Epithelial cell of esophagus (primary cell): ENCODE results near the gene VEZT.

Experiments used
- DNase-seq: peaks from one replicate; pipeline ENCODE4 v3.0.0; 2010; ENCODE audit warnings: low read depth
- H3K4me3 ChIP-seq: 2 replicates; pipeline ENCODE4 v1.5.1; 2011; ENCODE audit warnings: mild to moderate bottlenecking, low read length, control low read depth
- TF ChIP-seq, protein P1 (sequence below): IDR thresholded peaks from 2 replicates; pipeline ENCODE4 v1.5.1; 2011; ENCODE audit warnings: low read depth, mild to moderate bottlenecking, low read length, control low read depth, inconsistent platforms; ENCODE audit not compliant: insufficient read depth; ENCODE audit errors: missing control alignments

Gene VEZT

DNA sequence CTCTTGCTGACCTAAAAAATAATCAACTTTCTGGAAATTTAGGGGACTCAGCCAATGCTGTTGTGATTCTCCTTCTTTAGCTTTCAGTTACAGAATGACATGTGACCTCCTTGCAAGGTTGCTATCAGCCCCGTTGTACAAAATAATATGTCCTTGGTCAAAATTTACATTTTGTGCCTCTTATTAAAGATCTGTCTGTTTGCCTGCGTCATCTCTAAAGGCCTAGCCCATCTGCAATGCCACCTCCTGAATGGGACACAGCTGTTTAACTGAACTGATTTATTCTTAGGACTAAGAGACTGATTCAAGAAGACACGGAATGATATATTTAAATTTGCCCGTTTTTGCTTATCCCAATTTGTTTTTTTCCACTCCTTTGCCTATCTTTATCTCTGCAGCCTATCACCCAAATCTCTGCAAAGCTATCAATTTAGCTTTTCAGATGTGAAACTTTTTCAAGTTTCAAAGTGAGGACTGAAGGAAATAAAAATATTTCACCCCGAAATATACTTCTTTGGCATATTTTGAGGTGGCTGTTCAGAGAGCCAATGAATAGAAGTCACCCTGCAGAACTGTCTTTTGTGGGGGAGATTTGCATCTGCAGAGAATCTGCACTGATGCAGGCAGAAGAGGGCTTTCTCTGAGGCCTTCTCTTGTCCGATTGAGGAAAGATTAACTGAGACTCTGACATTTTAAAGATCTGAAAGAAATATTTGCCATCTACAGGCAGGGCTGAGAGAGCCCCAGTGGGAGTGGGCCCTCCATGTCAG lies 126.0 kb downstream of the VEZT start:
- no peak for DNase-seq
- H3K4me3 ChIP-seq, result no peak overlapping the region
- TF ChIP-seq, protein P1, sequence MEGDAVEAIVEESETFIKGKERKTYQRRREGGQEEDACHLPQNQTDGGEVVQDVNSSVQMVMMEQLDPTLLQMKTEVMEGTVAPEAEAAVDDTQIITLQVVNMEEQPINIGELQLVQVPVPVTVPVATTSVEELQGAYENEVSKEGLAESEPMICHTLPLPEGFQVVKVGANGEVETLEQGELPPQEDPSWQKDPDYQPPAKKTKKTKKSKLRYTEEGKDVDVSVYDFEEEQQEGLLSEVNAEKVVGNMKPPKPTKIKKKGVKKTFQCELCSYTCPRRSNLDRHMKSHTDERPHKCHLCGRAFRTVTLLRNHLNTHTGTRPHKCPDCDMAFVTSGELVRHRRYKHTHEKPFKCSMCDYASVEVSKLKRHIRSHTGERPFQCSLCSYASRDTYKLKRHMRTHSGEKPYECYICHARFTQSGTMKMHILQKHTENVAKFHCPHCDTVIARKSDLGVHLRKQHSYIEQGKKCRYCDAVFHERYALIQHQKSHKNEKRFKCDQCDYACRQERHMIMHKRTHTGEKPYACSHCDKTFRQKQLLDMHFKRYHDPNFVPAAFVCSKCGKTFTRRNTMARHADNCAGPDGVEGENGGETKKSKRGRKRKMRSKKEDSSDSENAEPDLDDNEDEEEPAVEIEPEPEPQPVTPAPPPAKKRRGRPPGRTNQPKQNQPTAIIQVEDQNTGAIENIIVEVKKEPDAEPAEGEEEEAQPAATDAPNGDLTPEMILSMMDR, result no peak

DNA sequence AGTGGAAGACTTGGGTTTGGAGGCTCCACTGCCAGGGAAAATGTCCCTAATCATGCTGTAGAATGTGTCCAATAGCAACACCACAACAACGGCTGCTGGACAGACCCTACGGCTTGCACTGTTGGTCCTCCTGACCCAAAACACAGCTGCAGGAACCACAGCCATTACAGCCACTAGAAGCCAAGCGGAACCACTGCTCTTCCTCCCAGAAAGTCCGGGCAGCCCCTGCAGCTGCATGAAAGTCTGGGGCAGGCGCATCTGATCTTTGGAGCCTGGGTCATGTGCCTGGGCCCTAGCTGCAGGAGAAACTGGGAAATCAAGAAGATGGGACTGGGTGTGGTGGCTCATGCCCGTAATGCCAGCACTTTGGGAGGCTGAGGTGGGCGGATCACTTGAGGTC lies 131.7 kb downstream of the VEZT start:
- H3K4me3 ChIP-seq, result no peak overlapping the region

DNA sequence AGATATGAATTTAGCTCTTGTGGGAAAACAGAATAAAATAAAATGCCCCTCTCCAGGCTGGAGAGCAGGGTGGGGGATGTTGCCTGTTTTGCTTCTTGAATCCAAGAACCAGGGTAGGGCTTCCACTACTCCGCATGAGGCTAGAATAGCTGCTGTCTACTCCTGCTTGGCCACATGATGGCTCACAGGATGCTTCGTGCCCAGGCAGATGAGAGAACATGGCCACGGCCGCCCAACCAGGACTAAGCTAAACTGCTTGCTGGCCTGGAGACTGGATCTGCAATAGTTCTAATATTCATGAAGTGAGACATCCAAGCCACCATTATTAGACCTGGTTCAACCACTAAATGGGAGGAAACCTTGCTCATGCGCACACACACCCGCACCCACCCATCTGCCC lies 134.1 kb downstream of the VEZT start:
- TF ChIP-seq, protein P1, result no peak
- no peak overlapping the region for H3K4me3 ChIP-seq
- no peak for DNase-seq

More for the DNA sequence above, 131.7 kb downstream of the VEZT start:
- no peak for DNase-seq
- TF ChIP-seq, protein P1, result no peak
